KMS-11 (cell line): ENCODE measurements around the gene BRAF.

ENCODE experiments used
- H2AFZ ChIP-seq: fragments of 200-600 bp; sonication (generic); 2 replicates; pipeline ENCODE4 v1.6.1; 2016; ENCODE audit warnings: antibody characterized with exemption, mixed run types, low read depth
- H3K27ac ChIP-seq: fragments of 200-600 bp; sonication (generic); 2 replicates; pipeline ENCODE4 v1.6.1; 2016; ENCODE audit warnings: mild to moderate bottlenecking, mixed run types
- H3K27me3 ChIP-seq: fragments of 200-600 bp; sonication (generic); 2 replicates; pipeline ENCODE4 v1.6.1; 2017; ENCODE audit warnings: mild to moderate bottlenecking, low read depth, mixed run types, moderate library complexity; ENCODE audit not compliant: insufficient read depth
- H3K36me3 ChIP-seq: fragments of 200-600 bp; sonication (generic); 2 replicates; pipeline ENCODE4 v1.6.1; 2017; ENCODE audit warnings: mild to moderate bottlenecking, mixed run types; ENCODE audit not compliant: insufficient read depth
- H3K4me1 ChIP-seq: fragments of 200-600 bp; sonication (generic); 2 replicates; pipeline ENCODE4 v1.6.1; 2016; ENCODE audit warnings: mild to moderate bottlenecking, low read depth, mixed run types; ENCODE audit not compliant: poor library complexity, severe bottlenecking
- H3K4me2 ChIP-seq: fragments of 200-600 bp; sonication (generic); 2 replicates; pipeline ENCODE4 v1.7.0; 2016; ENCODE audit warnings: mild to moderate bottlenecking, mixed run types
- H3K4me3 ChIP-seq: fragments of 200-600 bp; sonication (generic); IDR thresholded peaks from 2 replicates; pipeline ENCODE4 v1.6.1; 2017; ENCODE audit warnings: low read depth, low read length, mixed read lengths; ENCODE audit not compliant: insufficient read depth
- H3K79me2 ChIP-seq: fragments of 200-600 bp; sonication (generic); 2 replicates; pipeline ENCODE4 v1.6.1; 2016; ENCODE audit warnings: low read depth, mixed run types; ENCODE audit not compliant: insufficient read depth
- H3K9ac ChIP-seq: fragments of 200-600 bp; sonication (generic); 2 replicates; pipeline ENCODE4 v1.6.1; 2016; ENCODE audit warnings: mild to moderate bottlenecking, mixed run types
- H4K20me1 ChIP-seq: fragments of 200-600 bp; sonication (generic); 2 replicates; pipeline ENCODE4 v1.6.1; 2016; ENCODE audit warnings: mild to moderate bottlenecking, mixed run types; ENCODE audit not compliant: insufficient read depth
- TF ChIP-seq, protein P1 (sequence below): fragments of 200-600 bp; sonication (generic); conservative IDR thresholded peaks from 2 replicates; pipeline ENCODE4 v1.6.1; 2017; ENCODE audit warnings: low read depth, mild to moderate bottlenecking, antibody characterized with exemption, low read length, moderate library complexity, mixed read lengths

Gene BRAF

DNA sequence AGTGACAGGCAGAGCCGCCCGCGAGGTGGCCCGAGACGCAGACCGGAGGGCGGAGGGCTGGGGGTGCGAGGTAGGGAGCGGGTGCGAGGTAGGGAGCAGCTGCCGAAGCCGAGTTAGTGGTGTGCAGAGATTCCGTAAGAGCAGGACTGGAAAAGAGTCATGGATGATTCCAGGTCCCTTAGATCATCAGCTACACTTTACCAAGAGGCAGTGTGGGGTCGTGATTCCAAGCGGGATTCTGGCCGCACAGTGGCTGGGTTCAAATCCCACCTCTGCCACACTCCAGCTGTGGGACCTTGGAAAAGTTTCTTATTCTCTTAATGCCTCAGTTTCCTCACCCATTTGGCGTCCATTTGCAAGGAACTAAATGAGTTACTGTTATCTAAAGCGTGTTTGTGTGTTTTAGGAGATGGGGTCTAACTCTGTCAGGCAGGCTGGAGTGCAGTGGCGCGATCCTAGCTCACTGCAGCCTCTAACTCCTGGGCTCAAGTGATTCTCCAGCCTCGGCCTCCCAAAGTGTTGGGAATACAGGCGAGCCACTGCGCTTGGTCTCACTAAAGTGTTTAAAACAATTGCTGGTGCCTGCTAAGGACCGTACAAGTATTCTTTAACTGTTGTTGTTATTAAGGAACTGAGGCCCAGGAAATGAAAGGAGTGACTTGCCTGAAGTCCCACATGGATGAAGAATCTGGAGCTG, 227.1 kb downstream of the BRAF start:
- H2AFZ ChIP-seq: peak overlapping the region; percentile 67
- H3K27me3 ChIP-seq: no peaks in the 10 kb centered on the region
- H3K79me2 ChIP-seq: peaks cover 55% of the 10 kb centered on the region
- no peaks in the 10 kb centered on the region for H4K20me1 ChIP-seq
- H3K4me3 ChIP-seq: peak overlapping the region; percentile 62
- H3K4me1 ChIP-seq: peaks cover 17% of the 10 kb centered on the region
- TF ChIP-seq, protein P1, sequence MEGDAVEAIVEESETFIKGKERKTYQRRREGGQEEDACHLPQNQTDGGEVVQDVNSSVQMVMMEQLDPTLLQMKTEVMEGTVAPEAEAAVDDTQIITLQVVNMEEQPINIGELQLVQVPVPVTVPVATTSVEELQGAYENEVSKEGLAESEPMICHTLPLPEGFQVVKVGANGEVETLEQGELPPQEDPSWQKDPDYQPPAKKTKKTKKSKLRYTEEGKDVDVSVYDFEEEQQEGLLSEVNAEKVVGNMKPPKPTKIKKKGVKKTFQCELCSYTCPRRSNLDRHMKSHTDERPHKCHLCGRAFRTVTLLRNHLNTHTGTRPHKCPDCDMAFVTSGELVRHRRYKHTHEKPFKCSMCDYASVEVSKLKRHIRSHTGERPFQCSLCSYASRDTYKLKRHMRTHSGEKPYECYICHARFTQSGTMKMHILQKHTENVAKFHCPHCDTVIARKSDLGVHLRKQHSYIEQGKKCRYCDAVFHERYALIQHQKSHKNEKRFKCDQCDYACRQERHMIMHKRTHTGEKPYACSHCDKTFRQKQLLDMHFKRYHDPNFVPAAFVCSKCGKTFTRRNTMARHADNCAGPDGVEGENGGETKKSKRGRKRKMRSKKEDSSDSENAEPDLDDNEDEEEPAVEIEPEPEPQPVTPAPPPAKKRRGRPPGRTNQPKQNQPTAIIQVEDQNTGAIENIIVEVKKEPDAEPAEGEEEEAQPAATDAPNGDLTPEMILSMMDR: no peak
- H3K9ac ChIP-seq: peak overlapping the region; percentile 95
- peak overlapping the region; percentile 80 for H3K27ac ChIP-seq
- H3K36me3 ChIP-seq: no peaks in the 10 kb centered on the region
- peak overlapping the region; percentile 85 for H3K4me2 ChIP-seq

GRCh38 chr7:140696680-140697446, 227.9 kb downstream of the BRAF start, which contains the start of gene NDUFB2:
Gene NDUFB2 (plus strand): TSS chr7:140696708. CDS start chr7:140696745, 37 bp downstream.
- H4K20me1 ChIP-seq: no peaks in the 10 kb centered on the region
- H2AFZ ChIP-seq: peak within 1 kb of the TSS; percentile 67
- peak within 1 kb of the TSS; percentile 80 for H3K27ac ChIP-seq
- peak within 1 kb of the TSS; percentile 85 for H3K4me2 ChIP-seq
- H3K79me2 ChIP-seq: peaks cover 47% of the 10 kb centered on the region
- H3K36me3 ChIP-seq: no peaks in the 10 kb centered on the region
- H3K4me3 ChIP-seq: peak within 1 kb of the TSS; percentile 62
- no peaks in the 10 kb centered on the region for H3K27me3 ChIP-seq
- TF ChIP-seq, protein P1: no peak
- peak within 1 kb of the TSS; percentile 95 for H3K9ac ChIP-seq
- peaks cover 17% of the 10 kb centered on the region for H3K4me1 ChIP-seq

DNA sequence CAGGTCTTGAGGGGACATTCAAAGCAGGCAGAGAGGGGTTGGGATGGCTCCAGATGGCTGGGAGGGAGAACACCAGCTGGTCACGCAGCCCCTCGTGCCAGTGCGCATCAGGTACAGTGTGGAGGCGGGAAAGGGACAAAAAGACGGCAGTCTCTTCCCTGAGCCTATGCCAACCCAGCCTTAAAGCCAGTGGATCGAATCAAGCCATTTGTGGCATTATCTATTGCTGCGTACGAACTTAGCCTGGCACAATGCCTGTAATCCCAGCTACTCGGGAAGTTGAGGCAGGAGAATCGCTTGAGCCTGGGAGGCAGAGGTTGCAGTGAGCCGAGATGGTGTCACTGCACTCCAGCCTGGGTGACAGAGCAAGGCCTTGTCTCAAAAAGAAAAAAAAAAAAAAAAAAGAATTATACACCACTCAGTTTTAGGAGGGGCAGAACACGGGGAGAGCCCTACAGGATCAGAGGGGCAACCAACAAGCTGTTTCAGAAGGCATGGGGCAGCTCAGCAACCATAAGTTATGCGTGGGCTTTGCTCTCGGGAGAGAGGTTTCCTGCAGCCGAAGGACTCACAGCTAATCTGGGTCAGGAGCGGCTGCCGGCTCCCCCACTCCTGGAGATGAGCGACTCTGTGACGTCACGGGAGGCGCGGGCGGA, 228.6 kb downstream of the BRAF start:
- no peaks in the 10 kb centered on the region for H3K36me3 ChIP-seq
- peak overlapping the region; percentile 95 for H3K9ac ChIP-seq
- H3K27me3 ChIP-seq: no peaks in the 10 kb centered on the region
- peaks cover 40% of the 10 kb centered on the region for H3K79me2 ChIP-seq
- no peaks in the 10 kb centered on the region for H4K20me1 ChIP-seq
- peaks cover 17% of the 10 kb centered on the region for H3K4me1 ChIP-seq
- H2AFZ ChIP-seq: peak overlapping the region; percentile 67
- peak overlapping the region; percentile 85 for H3K4me2 ChIP-seq
- H3K27ac ChIP-seq: peak overlapping the region; percentile 80
- H3K4me3 ChIP-seq: peak overlapping the region; percentile 62
- TF ChIP-seq, protein P1: no peak

- Histone ChIP-seq H3K79me2 (peaks cover 33% of the 10 kb centered on the region), H3K9ac (no peak overlapping the region), H3K27me3 (no peaks in the 10 kb centered on the region), H3K4me2 (no peak overlapping the region), H2AFZ (peak overlapping the region; percentile 67; the same call in 1 of the 2 replicates), H3K27ac (no peak overlapping the region), H3K4me1 (peaks cover 17% of the 10 kb centered on the region), H3K4me3 (no peak overlapping the region), H3K36me3 (no peaks in the 10 kb centered on the region), H4K20me1 (no peaks in the 10 kb centered on the region)
- TF ChIP-seq, protein P1: no peak
Measured at GRCh38 chr7:140695381-140695780, 229.3 kb downstream of the BRAF start.
